Lower lobe of right lung (tissue), 2 donors: Measurements from ENCODE around the gene MEIS1. TPM values are rescaled to one million over a fixed set of nuclear protein-coding genes. Genes with fewer than 3 reads are reported as not detected.

Experiments
- ATAC-seq, 2 donors: fragments of 200-7000 bp; cut with Tn5 transposase; one replicate each; pipeline ENCODE4 v1.9.1; 2020 to 2022; ENCODE audit warnings: mild to moderate bottlenecking in 2 of 2, moderate library complexity in 2 of 2
- DNase-seq: peaks from one replicate; pipeline ENCODE4 v3.0.0-alpha.2; 2020
- H3K27ac ChIP-seq: fragments of 200-600 bp; one replicate; pipeline ENCODE4 v1.8.0; 2022
- H3K27me3 ChIP-seq: fragments of 200-600 bp; one replicate; pipeline ENCODE4 v1.8.0; 2022; ENCODE audit warnings: low read depth
- H3K36me3 ChIP-seq: fragments of 200-600 bp; one replicate; pipeline ENCODE4 v1.8.0; 2022; ENCODE audit warnings: mild to moderate bottlenecking
- H3K4me1 ChIP-seq: fragments of 200-600 bp; one replicate; pipeline ENCODE4 v1.8.0; 2022
- H3K4me3 ChIP-seq: fragments of 200-600 bp; one replicate; pipeline ENCODE4 v1.8.0; 2022; ENCODE audit warnings: mild to moderate bottlenecking
- H3K9me3 ChIP-seq: fragments of 200-600 bp; one replicate; pipeline ENCODE4 v1.8.0; 2022
- intact Hi-C: fragments of 100-400 bp; cut with DNase I; formaldehyde crosslinking; loops from one replicate; pipeline ENCODE4 v1.11.0; 2022
- total RNA-seq: library from RNA; stranded (reverse); fragmentation: NEBNext Ultra II Directional; extraction: Animal tissue kit (Norgen Biotek cat#: 25700); gene quantifications from one replicate; pipeline ENCODE4 v1.2.1, GENCODE V29; 2021
- TF ChIP-seq, protein P1 (sequence below): fragments of 200-600 bp; IDR thresholded peaks from one replicate; pipeline ENCODE4 v1.8.0; 2022; ENCODE audit warnings: antibody characterized with exemption, mild to moderate bottlenecking
- donor health status: DM: no; HTN: yes; CAD: no; lungs with severe emphysema.

The MEIS1 gene
- total RNA-seq, 1 donor from 2014 or later = 54.7 TPM

DNA sequence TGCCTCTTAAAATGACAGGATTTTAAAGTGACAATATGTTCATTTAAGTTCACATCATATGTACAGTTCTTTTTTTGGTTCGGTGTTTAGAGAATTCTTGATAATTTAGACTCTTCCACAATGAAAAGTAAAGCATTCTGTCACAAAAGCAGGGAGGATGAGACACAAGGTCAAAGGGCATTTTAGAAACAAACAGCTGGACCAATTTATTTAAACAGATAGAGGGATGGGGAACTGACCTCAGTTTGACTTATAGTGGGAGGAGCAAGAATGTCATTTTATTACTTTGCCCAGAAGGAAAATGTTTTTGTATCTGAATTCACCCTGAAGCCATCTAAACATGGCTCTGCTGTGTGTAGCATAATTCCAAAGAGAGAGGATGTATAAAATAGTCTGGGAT lies 128.5 kb downstream of the MEIS1 start:
- no peaks in the 10 kb centered on the region for H3K9me3 ChIP-seq
- intact Hi-C loops = no loop called here
- peaks cover 10% of the 10 kb centered on the region for H3K36me3 ChIP-seq
- DNase-seq = no peak
- ATAC-seq = no peak
- no peak overlapping the region for H3K27ac ChIP-seq
- H3K4me3 ChIP-seq = no peak overlapping the region
- TF ChIP-seq, protein P1, sequence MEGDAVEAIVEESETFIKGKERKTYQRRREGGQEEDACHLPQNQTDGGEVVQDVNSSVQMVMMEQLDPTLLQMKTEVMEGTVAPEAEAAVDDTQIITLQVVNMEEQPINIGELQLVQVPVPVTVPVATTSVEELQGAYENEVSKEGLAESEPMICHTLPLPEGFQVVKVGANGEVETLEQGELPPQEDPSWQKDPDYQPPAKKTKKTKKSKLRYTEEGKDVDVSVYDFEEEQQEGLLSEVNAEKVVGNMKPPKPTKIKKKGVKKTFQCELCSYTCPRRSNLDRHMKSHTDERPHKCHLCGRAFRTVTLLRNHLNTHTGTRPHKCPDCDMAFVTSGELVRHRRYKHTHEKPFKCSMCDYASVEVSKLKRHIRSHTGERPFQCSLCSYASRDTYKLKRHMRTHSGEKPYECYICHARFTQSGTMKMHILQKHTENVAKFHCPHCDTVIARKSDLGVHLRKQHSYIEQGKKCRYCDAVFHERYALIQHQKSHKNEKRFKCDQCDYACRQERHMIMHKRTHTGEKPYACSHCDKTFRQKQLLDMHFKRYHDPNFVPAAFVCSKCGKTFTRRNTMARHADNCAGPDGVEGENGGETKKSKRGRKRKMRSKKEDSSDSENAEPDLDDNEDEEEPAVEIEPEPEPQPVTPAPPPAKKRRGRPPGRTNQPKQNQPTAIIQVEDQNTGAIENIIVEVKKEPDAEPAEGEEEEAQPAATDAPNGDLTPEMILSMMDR = no peak
- H3K27me3 ChIP-seq = no peaks in the 10 kb centered on the region
- peaks cover 5% of the 10 kb centered on the region for H3K4me1 ChIP-seq

DNA sequence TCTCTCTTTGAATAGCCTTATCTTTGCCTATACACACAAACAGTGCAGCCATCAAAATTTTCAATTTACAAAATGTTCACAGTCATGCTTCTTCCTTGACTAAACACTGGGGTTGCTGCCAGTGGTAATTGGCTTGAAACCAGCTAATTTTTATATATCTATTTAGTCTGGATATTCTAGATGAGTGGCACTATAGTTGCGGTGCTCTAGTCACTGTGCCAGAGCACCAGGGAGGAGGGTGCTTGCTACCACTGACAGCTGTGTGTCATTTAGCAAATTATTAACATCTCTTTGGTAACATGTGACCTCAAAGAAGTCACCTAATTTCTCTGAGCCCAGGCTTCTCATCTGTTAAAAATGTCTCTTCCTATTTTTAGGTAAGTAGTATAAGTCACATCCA lies 130.4 kb downstream of the MEIS1 start:
- Histone ChIP-seq H3K4me3 (no peak overlapping the region), H3K36me3 (peaks cover 10% of the 10 kb centered on the region), H3K27me3 (no peaks in the 10 kb centered on the region), H3K9me3 (no peaks in the 10 kb centered on the region), H3K4me1 (peaks cover 5% of the 10 kb centered on the region), H3K27ac (no peak overlapping the region)
- intact Hi-C loops = no loop called here
- TF ChIP-seq, protein P1 = no peak
- DNase-seq (no peak), ATAC-seq (no peak)

DNA sequence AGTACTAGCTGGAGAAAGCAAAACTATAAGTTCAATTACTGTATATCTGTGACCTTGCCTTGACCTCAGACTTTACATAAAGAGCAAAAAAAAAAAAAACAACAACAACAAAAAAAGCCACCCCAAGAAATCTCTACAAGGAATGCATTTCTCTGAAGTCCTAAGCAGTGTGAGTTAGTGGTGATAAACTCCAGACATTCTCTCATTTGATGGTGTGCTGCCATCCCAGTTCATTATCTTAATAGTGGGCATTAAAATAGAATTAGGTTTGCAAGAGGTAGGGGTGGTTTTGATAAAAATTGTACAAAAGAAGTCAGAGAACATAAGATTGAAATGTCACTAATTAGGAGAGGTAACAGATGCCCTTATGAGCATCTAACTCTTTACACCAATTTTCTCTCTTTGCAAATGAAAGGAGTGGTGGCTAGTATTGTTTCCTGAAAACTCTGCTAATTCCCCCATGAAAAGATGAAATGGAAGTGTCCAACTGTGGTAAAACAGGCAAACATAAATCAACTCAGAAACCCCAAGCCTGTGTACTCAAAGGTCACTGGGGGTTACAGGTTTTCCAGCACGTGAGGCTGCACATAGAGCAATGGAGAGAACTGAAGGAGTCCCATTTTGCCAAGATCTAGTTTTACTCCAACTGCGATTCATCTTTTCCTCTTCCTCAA lies 131.9 kb downstream of the MEIS1 start:
- Histone ChIP-seq H3K27ac (no peak overlapping the region), H3K4me3 (no peak overlapping the region), H3K36me3 (peaks cover 13% of the 10 kb centered on the region), H3K9me3 (no peaks in the 10 kb centered on the region), H3K27me3 (no peaks in the 10 kb centered on the region), H3K4me1 (no peaks in the 10 kb centered on the region)
- intact Hi-C loops = no loop called here
- no peak for DNase-seq
- ATAC-seq = no peak
- TF ChIP-seq, protein P1 = no peak

DNA sequence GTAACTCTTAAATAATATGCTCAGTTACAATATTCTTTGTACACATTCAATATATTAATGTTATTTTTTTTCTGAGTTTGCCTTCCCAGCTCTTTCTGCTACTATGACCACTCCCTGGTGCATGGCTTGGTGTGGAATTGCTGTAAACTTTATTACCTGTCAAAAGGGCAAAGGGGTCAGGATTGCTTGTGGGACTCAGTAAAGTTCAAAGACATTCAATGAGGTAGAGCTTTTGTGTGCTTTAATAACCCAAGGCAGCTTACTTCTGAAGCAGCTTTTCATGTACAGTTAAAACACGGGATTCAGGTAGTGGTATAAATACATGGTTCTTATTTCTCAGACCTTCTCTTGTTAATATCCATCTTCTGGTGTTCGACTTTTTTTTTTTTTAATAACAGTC lies 132.8 kb downstream of the MEIS1 start:
- TF ChIP-seq, protein P1 = no peak
- H3K27ac ChIP-seq = no peak overlapping the region
- no peaks in the 10 kb centered on the region for H3K9me3 ChIP-seq
- H3K27me3 ChIP-seq = no peaks in the 10 kb centered on the region
- ATAC-seq (no peak), DNase-seq (no peak)
- peaks cover 13% of the 10 kb centered on the region for H3K36me3 ChIP-seq
- intact Hi-C loops = no loop called here
- no peak overlapping the region for H3K4me3 ChIP-seq
- peaks cover 4% of the 10 kb centered on the region for H3K4me1 ChIP-seq

DNA sequence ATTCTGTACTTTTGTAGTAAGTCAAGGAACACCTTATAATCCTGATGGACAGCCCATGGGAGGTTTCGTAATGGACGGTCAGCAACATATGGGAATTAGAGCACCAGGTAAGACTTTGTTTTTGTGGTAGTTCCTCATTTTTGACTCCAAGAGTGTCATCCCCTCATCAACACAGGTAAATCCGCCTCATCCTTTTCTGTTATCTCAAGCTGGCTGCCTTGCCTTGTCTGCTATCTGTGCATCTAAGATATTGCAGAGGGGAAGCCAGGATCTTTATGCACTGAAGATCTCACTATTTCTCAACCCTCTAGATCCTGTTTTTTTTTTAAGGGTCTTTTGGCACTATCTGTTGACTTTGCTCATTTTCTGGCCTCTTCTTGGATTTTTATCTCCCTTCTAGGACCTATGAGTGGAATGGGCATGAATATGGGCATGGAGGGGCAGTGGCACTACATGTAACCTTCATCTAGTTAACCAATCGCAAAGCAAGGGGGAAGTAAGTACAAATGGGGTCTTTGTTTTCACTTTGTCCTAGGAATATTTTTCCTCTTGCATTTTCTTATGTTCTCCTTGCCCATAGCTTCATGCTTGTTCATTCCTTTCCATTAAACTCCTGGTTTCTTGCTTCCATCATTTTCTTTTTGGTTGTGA lies 133.8 kb downstream of the MEIS1 start:
- intact Hi-C loops = no loop called here
- DNase-seq = no peak
- no peak for ATAC-seq
- Histone ChIP-seq H3K4me3 (no peak overlapping the region), H3K36me3 (peaks cover 13% of the 10 kb centered on the region), H3K27me3 (peaks cover 5% of the 10 kb centered on the region), H3K27ac (no peak overlapping the region), H3K4me1 (peaks cover 12% of the 10 kb centered on the region), H3K9me3 (no peaks in the 10 kb centered on the region)
- TF ChIP-seq, protein P1 = no peak
